Neural cell (in vitro differentiated cells): ENCODE results near the gene F13A1. TPM values are rescaled to one million over a fixed set of nuclear protein-coding genes. Genes with fewer than 3 reads are reported as not detected.

Experiments used
- H2AFZ ChIP-seq: fragments of 200-600, 300-800 bp; sonication (generic), shearing (Covaris generic); 2 replicates; pipeline ENCODE4 v1.6.0; 2014; ENCODE audit warnings: low read depth, mild to moderate bottlenecking, antibody characterized with exemption, low read length, moderate library complexity
- H3F3A ChIP-seq: fragments of 200-600 bp; shearing (Covaris generic); 2 replicates; pipeline ENCODE4 v1.6.1; 2016; ENCODE audit warnings: mild to moderate bottlenecking, moderate library complexity, mixed read lengths, antibody characterized with exemption, low read length; ENCODE audit not compliant: insufficient read depth, poor library complexity, severe bottlenecking
- H3K27ac ChIP-seq: fragments of 200-600, 300-800 bp; sonication (generic), shearing (Covaris generic); 2 replicates; pipeline ENCODE4 v1.5.1; 2014; ENCODE audit warnings: mild to moderate bottlenecking, low read length, moderate library complexity
- H3K27me3 ChIP-seq: fragments of 300-800, 200-600 bp; sonication (generic), shearing (Covaris generic); 2 replicates; pipeline ENCODE4 v1.6.0; 2014; ENCODE audit warnings: mild to moderate bottlenecking, low read depth, low read length, moderate library complexity; ENCODE audit not compliant: insufficient read depth
- H3K36me3 ChIP-seq: fragments of 300-800, 200-600 bp; sonication (generic), shearing (Covaris generic); 2 replicates; pipeline ENCODE4 v1.5.1; 2014; ENCODE audit warnings: mild to moderate bottlenecking, antibody characterized with exemption, low read length, moderate library complexity; ENCODE audit not compliant: insufficient read depth
- H3K4me2 ChIP-seq: fragments of 300-800, 200-600 bp; sonication (generic), shearing (Covaris generic); 2 replicates; pipeline ENCODE4 v1.6.0; 2014; ENCODE audit warnings: mild to moderate bottlenecking, low read length
- H3K4me3 ChIP-seq: fragments of 300-800, 200-600 bp; sonication (generic), shearing (Covaris generic); 2 replicates; pipeline ENCODE4 v1.5.1; 2014; ENCODE audit warnings: mild to moderate bottlenecking, low read length, moderate library complexity
- H3K79me2 ChIP-seq: fragments of 200-600 bp; shearing (Covaris generic); replicated peaks from 2 replicates; pipeline ENCODE4 v1.6.0; 2014; ENCODE audit warnings: mild to moderate bottlenecking, low read length, moderate library complexity; ENCODE audit not compliant: insufficient read depth
- H3K9ac ChIP-seq: fragments of 300-800, 200-600 bp; sonication (generic), shearing (Covaris generic); 2 replicates; pipeline ENCODE4 v1.6.1; 2016; ENCODE audit warnings: mild to moderate bottlenecking, low read length, mixed read lengths
- H3K9me2 ChIP-seq: fragments of 200-600 bp; shearing (Covaris generic); 2 replicates; pipeline ENCODE4 v1.6.1; 2016; ENCODE audit warnings: mild to moderate bottlenecking, low read length, mixed read lengths; ENCODE audit not compliant: insufficient read depth
- H3K9me3 ChIP-seq: fragments of 200-600, 300-800 bp; sonication (generic), shearing (Covaris generic); 2 replicates; pipeline ENCODE4 v1.6.1; 2016; ENCODE audit warnings: mild to moderate bottlenecking, mixed run types, low read length, moderate library complexity, mixed read lengths
- H4K20me1 ChIP-seq: fragments of 200-600 bp; shearing (Covaris generic); 2 replicates; pipeline ENCODE4 v1.6.1; 2016; ENCODE audit warnings: mild to moderate bottlenecking, mixed run types; ENCODE audit not compliant: insufficient read depth
- EP300 ChIP-seq: fragments of 450-650 bp; conservative IDR thresholded peaks from 2 replicates; pipeline ENCODE4 v1.6.1; 2014; ENCODE audit warnings: antibody characterized with exemption, mild to moderate bottlenecking, moderate library complexity; ENCODE audit not compliant: poor library complexity, severe bottlenecking
- EZH2 ChIP-seq: fragments of 200-600, 300-800 bp; shearing (Covaris generic), sonication (generic); IDR thresholded peaks from 2 replicates; pipeline ENCODE4 v1.6.1; 2014; ENCODE audit warnings: antibody characterized with exemption, low read length, borderline replicate concordance, mild to moderate bottlenecking; ENCODE audit not compliant: insufficient read depth, poor library complexity, severe bottlenecking
- MXI1 ChIP-seq: fragments of 450-650 bp; conservative IDR thresholded peaks from 2 replicates; pipeline ENCODE4 v1.6.1; 2014; ENCODE audit warnings: antibody characterized with exemption, mild to moderate bottlenecking; ENCODE audit not compliant: poor library complexity, severe bottlenecking
- POLR2AphosphoS5 ChIP-seq: IDR thresholded peaks from 2 replicates; pipeline ENCODE4 v1.6.1; 2012
- RAD21 ChIP-seq: fragments of 450-650 bp; conservative IDR thresholded peaks from 2 replicates; pipeline ENCODE4 v1.6.1; 2014; ENCODE audit warnings: antibody characterized with exemption, mild to moderate bottlenecking, moderate library complexity
- SMC3 ChIP-seq: fragments of 450-650 bp; conservative IDR thresholded peaks from 2 replicates; pipeline ENCODE4 v1.6.1; 2014; ENCODE audit warnings: antibody characterized with exemption, mild to moderate bottlenecking, moderate library complexity; ENCODE audit not compliant: poor library complexity
- TAF1 ChIP-seq: IDR thresholded peaks from 2 replicates; pipeline ENCODE4 v1.6.1; 2012; ENCODE audit warnings: low read depth
- polyA plus RNA-seq: library from polyadenylated mRNA; depleted of rRNA; stranded (reverse); fragments of >200 nt; gene quantifications from 2 replicates; pipeline ENCODE4 v1.2.3, GENCODE V29; 2014
- TF ChIP-seq, protein P1 (sequence below): IDR thresholded peaks from 2 replicates; pipeline ENCODE4 v1.6.1; 2012; ENCODE audit warnings: borderline replicate concordance
- TF ChIP-seq, protein P2 (sequence below): fragments of 450-650 bp; IDR thresholded peaks from 2 replicates; pipeline ENCODE4 v1.5.1; 2014; ENCODE audit warnings: antibody characterized with exemption, mild to moderate bottlenecking, moderate library complexity; ENCODE audit not compliant: poor library complexity, severe bottlenecking

F13A1 gene
- polyA plus RNA-seq, 1 donor from 2014 or later: not detected

DNA sequence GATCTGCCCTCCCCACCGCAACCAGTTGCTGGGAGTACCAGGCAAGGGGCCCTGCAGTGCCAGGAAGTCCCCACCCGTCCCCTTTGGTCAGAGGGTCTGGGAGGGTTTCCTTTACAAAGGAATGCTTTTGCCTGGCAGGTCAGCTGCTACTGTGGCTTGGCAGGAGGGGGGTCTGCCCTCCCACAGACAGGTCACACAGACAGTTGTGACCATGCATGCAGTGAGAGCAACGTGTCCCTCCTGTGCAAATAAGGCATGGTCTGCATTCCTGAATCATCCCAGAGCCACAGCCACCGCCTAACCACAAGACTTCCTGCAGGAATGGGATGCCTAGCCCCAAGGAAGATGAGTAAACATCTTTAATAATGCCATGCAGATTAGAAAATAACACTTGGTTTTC is 439 bp upstream of the F13A1 start:
- no peaks in the 10 kb centered on the region for H3K9me2 ChIP-seq
- no peaks in the 10 kb centered on the region for H4K20me1 ChIP-seq
- H3K4me3 ChIP-seq: no peak overlapping the region
- no peak overlapping the region for H3K9ac ChIP-seq
- H3K27me3 ChIP-seq: peaks cover 24% of the 10 kb centered on the region
- no peaks in the 10 kb centered on the region for H3F3A ChIP-seq
- no peaks in the 10 kb centered on the region for H3K36me3 ChIP-seq
- H3K27ac ChIP-seq: no peak overlapping the region
- no peaks in the 10 kb centered on the region for H3K9me3 ChIP-seq
- H2AFZ ChIP-seq: no peak overlapping the region
- TF ChIP-seq POLR2AphosphoS5 (no peak), RAD21 (no peak), EP300 (no peak), EZH2 (no peak), TAF1 (no peak), SMC3 (no peak), MXI1 (no peak)
- TF ChIP-seq, protein P1, sequence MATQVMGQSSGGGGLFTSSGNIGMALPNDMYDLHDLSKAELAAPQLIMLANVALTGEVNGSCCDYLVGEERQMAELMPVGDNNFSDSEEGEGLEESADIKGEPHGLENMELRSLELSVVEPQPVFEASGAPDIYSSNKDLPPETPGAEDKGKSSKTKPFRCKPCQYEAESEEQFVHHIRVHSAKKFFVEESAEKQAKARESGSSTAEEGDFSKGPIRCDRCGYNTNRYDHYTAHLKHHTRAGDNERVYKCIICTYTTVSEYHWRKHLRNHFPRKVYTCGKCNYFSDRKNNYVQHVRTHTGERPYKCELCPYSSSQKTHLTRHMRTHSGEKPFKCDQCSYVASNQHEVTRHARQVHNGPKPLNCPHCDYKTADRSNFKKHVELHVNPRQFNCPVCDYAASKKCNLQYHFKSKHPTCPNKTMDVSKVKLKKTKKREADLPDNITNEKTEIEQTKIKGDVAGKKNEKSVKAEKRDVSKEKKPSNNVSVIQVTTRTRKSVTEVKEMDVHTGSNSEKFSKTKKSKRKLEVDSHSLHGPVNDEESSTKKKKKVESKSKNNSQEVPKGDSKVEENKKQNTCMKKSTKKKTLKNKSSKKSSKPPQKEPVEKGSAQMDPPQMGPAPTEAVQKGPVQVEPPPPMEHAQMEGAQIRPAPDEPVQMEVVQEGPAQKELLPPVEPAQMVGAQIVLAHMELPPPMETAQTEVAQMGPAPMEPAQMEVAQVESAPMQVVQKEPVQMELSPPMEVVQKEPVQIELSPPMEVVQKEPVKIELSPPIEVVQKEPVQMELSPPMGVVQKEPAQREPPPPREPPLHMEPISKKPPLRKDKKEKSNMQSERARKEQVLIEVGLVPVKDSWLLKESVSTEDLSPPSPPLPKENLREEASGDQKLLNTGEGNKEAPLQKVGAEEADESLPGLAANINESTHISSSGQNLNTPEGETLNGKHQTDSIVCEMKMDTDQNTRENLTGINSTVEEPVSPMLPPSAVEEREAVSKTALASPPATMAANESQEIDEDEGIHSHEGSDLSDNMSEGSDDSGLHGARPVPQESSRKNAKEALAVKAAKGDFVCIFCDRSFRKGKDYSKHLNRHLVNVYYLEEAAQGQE: no peak
- TF ChIP-seq, protein P2, sequence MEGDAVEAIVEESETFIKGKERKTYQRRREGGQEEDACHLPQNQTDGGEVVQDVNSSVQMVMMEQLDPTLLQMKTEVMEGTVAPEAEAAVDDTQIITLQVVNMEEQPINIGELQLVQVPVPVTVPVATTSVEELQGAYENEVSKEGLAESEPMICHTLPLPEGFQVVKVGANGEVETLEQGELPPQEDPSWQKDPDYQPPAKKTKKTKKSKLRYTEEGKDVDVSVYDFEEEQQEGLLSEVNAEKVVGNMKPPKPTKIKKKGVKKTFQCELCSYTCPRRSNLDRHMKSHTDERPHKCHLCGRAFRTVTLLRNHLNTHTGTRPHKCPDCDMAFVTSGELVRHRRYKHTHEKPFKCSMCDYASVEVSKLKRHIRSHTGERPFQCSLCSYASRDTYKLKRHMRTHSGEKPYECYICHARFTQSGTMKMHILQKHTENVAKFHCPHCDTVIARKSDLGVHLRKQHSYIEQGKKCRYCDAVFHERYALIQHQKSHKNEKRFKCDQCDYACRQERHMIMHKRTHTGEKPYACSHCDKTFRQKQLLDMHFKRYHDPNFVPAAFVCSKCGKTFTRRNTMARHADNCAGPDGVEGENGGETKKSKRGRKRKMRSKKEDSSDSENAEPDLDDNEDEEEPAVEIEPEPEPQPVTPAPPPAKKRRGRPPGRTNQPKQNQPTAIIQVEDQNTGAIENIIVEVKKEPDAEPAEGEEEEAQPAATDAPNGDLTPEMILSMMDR: no peak
- H3K4me2 ChIP-seq: no peak overlapping the region
- H3K79me2 ChIP-seq: no peaks in the 10 kb centered on the region

DNA sequence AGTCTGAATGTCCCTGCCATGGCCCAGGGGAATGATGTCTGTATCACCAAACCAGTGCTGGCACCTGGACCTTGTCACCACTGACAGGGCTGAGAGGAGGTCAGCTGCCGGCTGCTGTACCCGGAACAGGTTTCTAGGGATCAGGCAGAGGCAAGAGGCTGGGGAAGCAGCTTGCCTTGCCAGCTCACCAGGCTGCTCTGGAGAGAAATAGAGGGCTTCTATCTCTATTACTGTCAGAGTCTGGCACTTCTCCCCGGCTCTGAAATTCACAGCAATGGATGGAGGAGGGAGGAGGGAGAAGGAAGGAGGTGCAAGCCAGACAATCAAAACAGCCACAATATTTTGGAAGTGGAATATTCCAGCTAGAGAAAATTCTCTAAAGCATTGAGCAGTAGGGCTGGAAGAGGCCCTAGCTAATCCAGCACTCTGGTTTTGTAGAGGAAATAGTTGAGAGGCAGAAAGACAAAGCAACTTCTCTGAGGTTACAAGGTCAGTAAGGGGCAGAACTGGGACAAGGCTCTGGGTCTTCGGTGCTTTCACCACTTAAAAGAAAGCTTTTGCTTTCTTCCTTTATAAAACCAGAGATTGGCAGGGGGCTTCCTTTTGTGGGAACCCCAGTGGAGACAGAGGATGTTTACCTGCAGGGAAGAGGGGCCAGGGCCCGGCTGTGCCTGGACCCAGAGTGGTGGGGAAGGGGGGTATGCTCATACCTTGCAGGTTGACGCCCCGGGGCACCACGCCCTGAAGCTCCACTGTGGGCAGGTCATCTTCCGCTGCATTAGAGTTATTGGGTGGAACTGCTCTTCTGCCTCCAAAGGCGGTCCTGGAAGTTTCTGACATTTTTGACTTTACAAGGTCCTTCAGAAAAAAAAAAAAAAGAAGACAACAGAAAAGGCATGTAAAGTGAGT is 2.4 kb downstream of the F13A1 start:
- Histone ChIP-seq H3K27ac (no peak overlapping the region), H3K4me2 (no peak overlapping the region), H2AFZ (no peak overlapping the region), H3K79me2 (no peaks in the 10 kb centered on the region), H3F3A (no peaks in the 10 kb centered on the region), H3K9me3 (no peaks in the 10 kb centered on the region), H3K9me2 (no peaks in the 10 kb centered on the region), H3K36me3 (no peaks in the 10 kb centered on the region), H3K27me3 (peaks cover 24% of the 10 kb centered on the region), H3K4me3 (no peak overlapping the region), H4K20me1 (no peaks in the 10 kb centered on the region), H3K9ac (no peak overlapping the region)
- TF ChIP-seq EP300: no peak
- TF ChIP-seq, protein P1: no peak
- no peak for TF ChIP-seq POLR2AphosphoS5
- TF ChIP-seq SMC3: no peak
- no peak for TF ChIP-seq RAD21
- TF ChIP-seq EZH2: no peak
- TF ChIP-seq, protein P2: no peak
- no peak for TF ChIP-seq MXI1
- TF ChIP-seq TAF1: no peak
